Heart left ventricle (tissue), 13 donors: ENCODE measurements around the gene CPA1.

Source experiments
- CTCF ChIP-seq, 12 donors: fragments of 200-600 bp; sonication (generic) in 4 of 12; IDR thresholded peaks; one replicate each; pipeline versions ENCODE4 v1.5.0 to v1.8.0; 2018 to 2022; ENCODE audit warnings: antibody characterized with exemption in 12 of 12, mild to moderate bottlenecking in 5 of 12
- POLR2A ChIP-seq, 2 donors: fragments of 450-650 bp; IDR thresholded peaks; one replicate each; pipeline ENCODE4 v1.6.1; 2017; ENCODE audit warnings: antibody characterized with exemption in 2 of 2, mild to moderate bottlenecking in 2 of 2, moderate library complexity in 2 of 2
- donor health status: ischemic (EF 13 %, LVEDD 7.1; RV severe dilation, severe dysfunction).
- donor health status: DM: no; HTN: yes; CAD: no.
- donor health status: DM: no; HTN: no; CAD: no.
- donor health status: ischemic (EF 25% LVEDD 6.9; RV normal size, moderate dysfunction).
- donor health status: ischemic (EF 25% LVEDD 5.7; RV mildly dilated, moderate dysfunction).
- donor health status: ischemic (EF 35%, LVEDD 5.7; RV mildly dilated, moderate dysfunction).
- donor health status: nonischemic (EF 11% LVEDD 7.7; RV severe dilation, severe dysfunction).
- donor health status: DM: yes; HTN: yes; CAD: no.
- donor health status: PGD.
- donor health status: ischemic (EF 29% LVEDD 5.4; RV normal size, mild dysfunction).
- donor health status: nonischemic (EF 23%, LVEDD 6.1; RV moderate dilation, normal function).

- TF ChIP-seq POLR2A (IDR thresholded peaks at IDR 0.05) (no peak), CTCF (IDR thresholded peaks at IDR 0.05) (no peak)
Measured at GRCh38 chr7:130338233-130338632, 42.1 kb upstream of the CPA1 start.
